Measurements from ENCODE around the gene OLA1.
A peak's percentile ranks its signal among the peaks of the same experiment; 100 is the strongest.

Gene OLA1

DNA sequence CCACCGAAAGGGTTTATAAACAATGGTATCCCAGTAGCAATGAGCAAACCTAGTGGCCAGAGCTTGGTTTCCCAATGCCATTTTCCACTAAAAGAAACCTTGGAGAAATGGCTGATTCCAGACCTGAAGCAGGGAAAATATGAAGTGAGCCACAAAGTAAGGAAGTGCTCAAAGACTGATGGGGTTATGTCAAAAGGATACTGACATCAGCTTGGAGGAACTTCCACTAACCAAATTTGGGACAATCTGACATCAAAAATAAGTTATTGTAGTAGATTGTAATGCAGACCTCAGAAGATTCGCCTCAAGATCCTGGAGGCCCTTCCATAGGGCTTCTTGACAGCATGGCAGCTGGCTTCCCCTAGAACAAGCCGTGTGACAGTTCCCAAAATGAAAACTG, 203.8 kb downstream of the OLA1 start:
- DNase-seq (ENCODE audit: low read depth): no peak
- TF ChIP-seq, protein P1, sequence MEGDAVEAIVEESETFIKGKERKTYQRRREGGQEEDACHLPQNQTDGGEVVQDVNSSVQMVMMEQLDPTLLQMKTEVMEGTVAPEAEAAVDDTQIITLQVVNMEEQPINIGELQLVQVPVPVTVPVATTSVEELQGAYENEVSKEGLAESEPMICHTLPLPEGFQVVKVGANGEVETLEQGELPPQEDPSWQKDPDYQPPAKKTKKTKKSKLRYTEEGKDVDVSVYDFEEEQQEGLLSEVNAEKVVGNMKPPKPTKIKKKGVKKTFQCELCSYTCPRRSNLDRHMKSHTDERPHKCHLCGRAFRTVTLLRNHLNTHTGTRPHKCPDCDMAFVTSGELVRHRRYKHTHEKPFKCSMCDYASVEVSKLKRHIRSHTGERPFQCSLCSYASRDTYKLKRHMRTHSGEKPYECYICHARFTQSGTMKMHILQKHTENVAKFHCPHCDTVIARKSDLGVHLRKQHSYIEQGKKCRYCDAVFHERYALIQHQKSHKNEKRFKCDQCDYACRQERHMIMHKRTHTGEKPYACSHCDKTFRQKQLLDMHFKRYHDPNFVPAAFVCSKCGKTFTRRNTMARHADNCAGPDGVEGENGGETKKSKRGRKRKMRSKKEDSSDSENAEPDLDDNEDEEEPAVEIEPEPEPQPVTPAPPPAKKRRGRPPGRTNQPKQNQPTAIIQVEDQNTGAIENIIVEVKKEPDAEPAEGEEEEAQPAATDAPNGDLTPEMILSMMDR (conservative IDR thresholded peaks at IDR 0.05; ENCODE audit: low read depth, low read length): no peak
- H3K4me3 ChIP-seq (ENCODE audit: low read length): no peak overlapping the region

DNA sequence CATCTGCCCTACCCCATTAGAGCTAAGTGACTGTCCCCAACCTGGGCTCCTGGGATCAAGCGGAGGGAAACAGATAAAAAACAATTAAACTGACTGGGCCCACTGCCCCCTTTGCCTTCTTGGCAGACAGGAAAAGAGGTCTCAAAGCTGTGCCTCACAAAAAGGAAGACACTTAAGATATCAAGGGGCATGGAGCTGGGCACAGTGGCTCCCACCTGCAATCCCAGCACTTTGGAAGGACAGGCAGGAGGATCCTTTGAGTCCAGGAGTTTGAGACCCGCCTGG, 208.0 kb downstream of the OLA1 start:
- no peak for DNase-seq (ENCODE audit: low read depth)
- no peak overlapping the region for H3K4me3 ChIP-seq (ENCODE audit: low read length)
- TF ChIP-seq, protein P1 (conservative IDR thresholded peaks at IDR 0.05; ENCODE audit: low read depth, low read length): no peak

DNA sequence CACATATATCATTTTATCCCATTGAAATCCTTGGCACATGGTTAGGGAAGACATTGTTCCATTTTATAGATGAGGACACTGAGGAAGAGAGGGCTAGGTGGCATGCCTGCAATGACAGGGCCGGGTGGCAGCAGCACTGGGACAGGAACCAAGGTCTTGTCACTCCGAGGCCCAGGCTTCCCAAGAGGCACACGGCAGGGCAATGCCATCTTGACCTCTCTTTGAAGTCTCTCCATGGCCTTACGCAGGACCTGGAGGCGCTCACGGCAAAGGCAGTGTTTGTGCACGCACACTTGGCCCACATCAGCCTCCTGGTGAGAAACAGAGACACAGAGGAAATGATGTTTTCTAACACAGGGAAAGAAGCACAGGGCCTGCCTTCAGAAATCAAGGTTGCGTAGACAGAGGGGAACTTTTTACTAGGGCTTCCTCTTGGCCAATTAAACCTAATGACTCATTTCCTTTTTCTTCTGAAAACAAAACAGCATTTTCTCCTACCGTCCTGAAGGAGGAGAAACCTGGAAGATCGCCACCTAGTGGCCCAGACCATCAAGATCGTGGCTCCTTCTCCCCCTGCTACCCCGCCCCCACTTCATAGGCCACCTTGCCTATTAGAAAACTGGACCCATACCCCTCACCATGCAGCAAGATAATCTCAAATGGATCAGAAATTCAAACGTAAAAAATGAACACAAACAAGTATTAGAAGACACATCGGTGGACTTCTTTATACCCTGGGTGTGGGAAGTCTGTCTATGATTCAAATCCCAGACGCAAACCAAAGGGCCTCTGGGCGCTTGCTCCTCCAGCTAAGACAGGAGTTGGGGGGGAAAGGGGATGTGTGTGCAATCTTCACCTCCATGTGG, 208.5 kb downstream of the OLA1 start:
- TF ChIP-seq, protein P1 (conservative IDR thresholded peaks at IDR 0.05; ENCODE audit: low read depth, low read length): peak; percentile 90
- peak; percentile 73 for DNase-seq (ENCODE audit: low read depth)
- H3K4me3 ChIP-seq (ENCODE audit: low read length): no peak overlapping the region

DNA sequence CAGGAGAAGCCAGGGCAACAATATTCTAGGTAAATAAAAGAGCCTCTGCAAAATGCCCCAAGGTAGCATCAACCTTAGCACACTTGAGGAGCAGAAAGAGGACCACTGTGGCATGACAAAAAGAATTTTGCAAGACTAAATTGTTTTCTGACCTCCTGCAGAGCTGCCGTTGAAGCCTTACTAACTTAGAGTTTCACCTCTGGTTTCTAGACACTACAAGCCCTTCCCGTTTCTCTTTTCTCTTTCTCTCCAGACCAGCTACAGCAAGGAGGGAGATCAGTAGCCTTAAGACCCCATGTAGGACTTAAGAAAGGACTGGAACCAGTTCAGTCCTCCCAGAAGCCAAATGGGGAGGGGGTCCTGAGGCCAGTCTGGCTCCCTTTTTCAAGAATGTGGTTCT, 209.9 kb downstream of the OLA1 start:
- TF ChIP-seq, protein P1 (conservative IDR thresholded peaks at IDR 0.05; ENCODE audit: low read depth, low read length): no peak
- no peak for DNase-seq (ENCODE audit: low read depth)

DNA sequence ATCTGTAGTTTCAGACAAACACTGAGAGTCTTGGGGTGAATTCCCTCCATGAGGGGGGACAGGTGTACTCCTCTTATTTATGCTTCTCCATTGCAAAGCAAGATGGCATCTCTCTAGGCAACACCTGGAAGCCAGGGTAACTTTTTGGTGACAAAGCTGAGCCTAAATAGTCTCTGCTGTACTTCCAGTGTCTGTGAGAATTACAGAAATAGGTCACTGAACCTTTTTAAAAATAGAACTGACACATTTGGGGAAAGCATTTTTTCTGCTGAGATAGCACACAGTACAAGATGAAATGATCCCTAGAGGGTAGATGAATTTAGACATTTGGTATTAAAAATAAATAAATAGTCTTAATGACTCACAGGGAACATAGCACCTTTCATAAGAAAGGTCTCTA, 211.5 kb downstream of the OLA1 start:
- H3K4me3 ChIP-seq (ENCODE audit: low read length): no peak overlapping the region
- TF ChIP-seq, protein P1 (conservative IDR thresholded peaks at IDR 0.05; ENCODE audit: low read depth, low read length): no peak
- DNase-seq (ENCODE audit: low read depth): no peak

More for the DNA sequence above, 209.9 kb downstream of the OLA1 start:
- H3K4me3 ChIP-seq (ENCODE audit: low read length): no peak overlapping the region

DNA sequence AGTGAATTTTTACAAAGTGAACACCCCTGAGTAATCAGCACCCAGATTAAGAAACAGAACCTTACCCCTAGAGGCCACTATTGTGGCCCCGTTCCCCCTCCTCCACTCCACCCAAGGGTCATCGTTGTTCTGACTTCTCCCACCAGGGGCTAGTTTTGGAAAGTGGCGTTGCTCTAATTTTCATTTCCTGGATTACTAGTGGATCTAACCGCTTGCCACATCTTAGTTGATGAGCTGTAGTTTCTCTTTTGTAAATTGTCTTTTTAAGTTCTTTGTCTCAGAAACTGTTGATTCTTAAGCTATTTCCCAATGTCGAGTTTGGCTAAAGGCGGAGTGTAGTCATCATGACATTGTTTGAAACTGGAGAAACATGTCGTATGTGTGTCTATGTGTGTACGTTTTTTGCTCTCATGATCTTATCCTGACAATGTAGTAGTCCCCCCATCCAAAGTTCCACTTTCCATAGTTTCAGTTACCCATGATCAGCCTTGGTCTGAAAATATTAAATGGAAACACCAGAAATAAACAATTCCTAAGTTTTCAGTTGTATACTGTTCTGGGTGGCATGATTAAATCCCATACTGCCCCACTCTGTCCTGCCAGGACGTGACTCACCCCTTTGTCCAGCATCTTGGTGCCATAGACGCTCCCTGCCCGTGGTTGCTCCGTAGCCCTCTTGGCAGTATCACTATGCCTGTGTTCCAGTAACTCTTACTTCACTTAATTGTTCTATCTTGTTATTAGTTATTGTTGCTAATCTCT, 212.2 kb downstream of the OLA1 start:
- no peak for DNase-seq (ENCODE audit: low read depth)

More for the DNA sequence above, 212.2 kb downstream of the OLA1 start:
- no peak overlapping the region for H3K4me3 ChIP-seq (ENCODE audit: low read length)
- TF ChIP-seq, protein P1 (conservative IDR thresholded peaks at IDR 0.05; ENCODE audit: low read depth, low read length): no peak

Data from retinal pigment epithelial cell (primary cell).